Osteocyte (in vitro differentiated cells): ENCODE results near the gene THAP7. TPM values are rescaled to one million over a fixed set of nuclear protein-coding genes. Genes with fewer than 3 reads are reported as not detected.

ENCODE experiments used
- DNase-seq: peaks from one replicate; pipeline ENCODE4 v3.0.0; 2021; ENCODE audit warnings: mixed read lengths; ENCODE audit not compliant: unreplicated experiment; ENCODE audit errors: extremely low spot score
- H3K27ac Mint-ChIP-seq: one replicate; pipeline ENCODE4 v1.8.0; 2021; ENCODE audit warnings: mild to moderate bottlenecking, mixed read lengths; ENCODE audit not compliant: unreplicated experiment
- H3K27me3 Mint-ChIP-seq: one replicate; pipeline ENCODE4 v1.8.0; 2021; ENCODE audit warnings: mixed read lengths; ENCODE audit not compliant: unreplicated experiment
- H3K36me3 Mint-ChIP-seq: one replicate; pipeline ENCODE4 v1.8.0; 2021; ENCODE audit warnings: mixed read lengths; ENCODE audit not compliant: unreplicated experiment
- H3K4me1 Mint-ChIP-seq: one replicate; pipeline ENCODE4 v1.8.0; 2021; ENCODE audit warnings: mixed read lengths; ENCODE audit not compliant: unreplicated experiment
- H3K4me3 Mint-ChIP-seq: one replicate; pipeline ENCODE4 v1.8.0; 2021; ENCODE audit warnings: mild to moderate bottlenecking, moderate library complexity, mixed read lengths; ENCODE audit not compliant: unreplicated experiment
- H3K9me3 Mint-ChIP-seq: one replicate; pipeline ENCODE4 v1.8.0; 2021; ENCODE audit warnings: mixed read lengths; ENCODE audit not compliant: unreplicated experiment
- total RNA-seq: library from RNA; stranded (reverse); gene quantifications from 2 replicates; pipeline ENCODE4 v1.2.1, GENCODE V29; 2021
- TF ChIP-seq, protein P1 (sequence below): fragments of 200-600 bp; sonication (generic); IDR thresholded peaks from 2 replicates; pipeline ENCODE4 v1.5.0; 2021; ENCODE audit warnings: antibody characterized with exemption, mild to moderate bottlenecking, moderate library complexity

THAP7 gene
- total RNA-seq, 1 donor from 2014 or later: 27.0 TPM

GRCh38 chr22:20987375-20987774, 14.5 kb downstream of the THAP7 start:
- no peak for DNase-seq
- TF ChIP-seq, protein P1, sequence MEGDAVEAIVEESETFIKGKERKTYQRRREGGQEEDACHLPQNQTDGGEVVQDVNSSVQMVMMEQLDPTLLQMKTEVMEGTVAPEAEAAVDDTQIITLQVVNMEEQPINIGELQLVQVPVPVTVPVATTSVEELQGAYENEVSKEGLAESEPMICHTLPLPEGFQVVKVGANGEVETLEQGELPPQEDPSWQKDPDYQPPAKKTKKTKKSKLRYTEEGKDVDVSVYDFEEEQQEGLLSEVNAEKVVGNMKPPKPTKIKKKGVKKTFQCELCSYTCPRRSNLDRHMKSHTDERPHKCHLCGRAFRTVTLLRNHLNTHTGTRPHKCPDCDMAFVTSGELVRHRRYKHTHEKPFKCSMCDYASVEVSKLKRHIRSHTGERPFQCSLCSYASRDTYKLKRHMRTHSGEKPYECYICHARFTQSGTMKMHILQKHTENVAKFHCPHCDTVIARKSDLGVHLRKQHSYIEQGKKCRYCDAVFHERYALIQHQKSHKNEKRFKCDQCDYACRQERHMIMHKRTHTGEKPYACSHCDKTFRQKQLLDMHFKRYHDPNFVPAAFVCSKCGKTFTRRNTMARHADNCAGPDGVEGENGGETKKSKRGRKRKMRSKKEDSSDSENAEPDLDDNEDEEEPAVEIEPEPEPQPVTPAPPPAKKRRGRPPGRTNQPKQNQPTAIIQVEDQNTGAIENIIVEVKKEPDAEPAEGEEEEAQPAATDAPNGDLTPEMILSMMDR: no peak
- Mint-ChIP-seq H3K27me3 (no peaks in the 10 kb centered on the region), H3K27ac (no peak overlapping the region), H3K36me3 (peaks cover 25% of the 10 kb centered on the region), H3K4me1 (peaks cover 9% of the 10 kb centered on the region), H3K9me3 (no peaks in the 10 kb centered on the region), H3K4me3 (no peak overlapping the region)

DNA sequence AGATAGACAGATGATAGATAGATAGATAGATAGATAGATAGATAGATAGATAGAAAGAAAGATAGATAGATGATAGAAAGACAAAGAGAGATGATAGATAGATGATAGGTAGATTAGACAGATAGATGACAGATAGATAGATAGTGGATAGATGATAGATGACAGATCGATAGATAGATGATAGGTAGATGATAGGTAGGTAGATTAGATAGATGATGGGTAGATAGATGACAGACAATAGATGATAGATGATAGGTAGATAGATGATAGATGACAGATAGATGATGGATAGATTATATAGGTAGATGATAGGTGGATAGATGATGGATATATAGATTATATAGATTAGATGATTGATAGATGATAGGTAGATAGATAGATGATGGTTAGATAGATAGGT, 15.6 kb downstream of the THAP7 start:
- H3K27ac Mint-ChIP-seq: no peak overlapping the region
- TF ChIP-seq, protein P1: no peak
- H3K27me3 Mint-ChIP-seq: no peaks in the 10 kb centered on the region
- H3K4me1 Mint-ChIP-seq: peaks cover 13% of the 10 kb centered on the region
- H3K36me3 Mint-ChIP-seq: peaks cover 23% of the 10 kb centered on the region
- H3K9me3 Mint-ChIP-seq: no peaks in the 10 kb centered on the region
- no peak overlapping the region for H3K4me3 Mint-ChIP-seq
- no peak for DNase-seq

GRCh38 chr22:20985720-20986119, 16.2 kb downstream of the THAP7 start:
- Mint-ChIP-seq H3K27ac (no peak overlapping the region), H3K9me3 (no peaks in the 10 kb centered on the region), H3K4me1 (peaks cover 17% of the 10 kb centered on the region), H3K36me3 (peaks cover 23% of the 10 kb centered on the region), H3K27me3 (no peaks in the 10 kb centered on the region), H3K4me3 (no peak overlapping the region)
- no peak for DNase-seq
- TF ChIP-seq, protein P1: no peak

GRCh38 chr22:20983081-20983771, 18.7 kb downstream of the THAP7 start:
- Mint-ChIP-seq H3K27me3 (no peaks in the 10 kb centered on the region), H3K4me3 (peak overlapping the region; percentile 100), H3K9me3 (peaks cover 7% of the 10 kb centered on the region), H3K4me1 (peaks cover 28% of the 10 kb centered on the region), H3K27ac (peak overlapping the region; percentile 92), H3K36me3 (peaks cover 21% of the 10 kb centered on the region)
- TF ChIP-seq, protein P1: no peak
- DNase-seq: no peak

GRCh38 chr22:20982563-20982882, 19.4 kb downstream of the THAP7 start:
- H3K27me3 Mint-ChIP-seq: no peaks in the 10 kb centered on the region
- TF ChIP-seq, protein P1: no peak
- peak overlapping the region; percentile 100 for H3K4me3 Mint-ChIP-seq

More at GRCh38 chr22:20982563-20982882, 19.4 kb downstream of the THAP7 start:
- no peak for DNase-seq
- peak overlapping the region; percentile 92 for H3K27ac Mint-ChIP-seq
- H3K4me1 Mint-ChIP-seq: peaks cover 28% of the 10 kb centered on the region
- peaks cover 14% of the 10 kb centered on the region for H3K36me3 Mint-ChIP-seq
- peaks cover 7% of the 10 kb centered on the region for H3K9me3 Mint-ChIP-seq
